ENCODE data around the gene PARVA.

PARVA gene

GRCh38 chr11:12472401-12473005, 95.1 kb downstream of the PARVA start:
- TF ChIP-seq REST (IDR thresholded peaks at IDR 0.05; ENCODE audit: insufficient read depth in 1 of 2, low read depth in 2 of 2, low read length in 2 of 2) = no peak
- no peak for TF ChIP-seq SIN3A (IDR thresholded peaks at IDR 0.05; ENCODE audit: borderline replicate concordance, insufficient read depth, low read length)
- TF ChIP-seq POLR2AphosphoS5 (IDR thresholded peaks at IDR 0.05; ENCODE audit: low read depth, low read length) = no peak
- no peak for TF ChIP-seq TAF1 (IDR thresholded peaks at IDR 0.05; ENCODE audit: borderline replicate concordance, insufficient read depth, low read length)
- TF ChIP-seq FOXP2 (optimal IDR thresholded peaks at IDR 0.05; ENCODE audit: borderline replicate concordance, extremely low read depth, extremely low read length, insufficient read depth) = no peak

- TF ChIP-seq SIN3A (IDR thresholded peaks at IDR 0.05; ENCODE audit: borderline replicate concordance, insufficient read depth, low read length) = no peak
- TF ChIP-seq TAF1 (IDR thresholded peaks at IDR 0.05; ENCODE audit: borderline replicate concordance, insufficient read depth, low read length) = no peak
- no peak for TF ChIP-seq REST (IDR thresholded peaks at IDR 0.05; ENCODE audit: insufficient read depth in 1 of 2, low read depth in 2 of 2, low read length in 2 of 2)
- no peak for TF ChIP-seq FOXP2 (optimal IDR thresholded peaks at IDR 0.05; ENCODE audit: borderline replicate concordance, extremely low read depth, extremely low read length, insufficient read depth)
- TF ChIP-seq POLR2AphosphoS5 (IDR thresholded peaks at IDR 0.05; ENCODE audit: low read depth, low read length) = no peak
These were observed 96.0 kb downstream of the PARVA start for GRCh38 chr11:12473381-12473780.

DNA sequence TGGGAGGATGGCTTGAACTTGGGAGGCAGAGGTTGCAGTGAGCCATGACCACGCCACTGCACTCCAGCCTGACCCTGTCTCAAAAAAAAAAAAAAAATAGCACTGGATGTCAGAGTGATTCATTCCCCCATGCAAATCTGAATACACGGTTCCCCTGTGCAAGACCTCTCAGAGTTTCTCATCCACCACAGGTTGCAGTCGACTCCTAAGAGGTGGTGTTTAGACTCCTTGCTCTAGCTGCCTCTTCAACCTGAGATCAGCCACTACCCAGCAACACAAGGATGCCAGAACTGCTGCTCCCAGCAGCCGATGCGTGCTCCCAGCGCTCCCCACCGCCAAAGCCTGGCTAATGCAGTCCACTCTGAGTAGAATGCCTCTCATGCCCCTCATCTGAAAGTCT, 97.5 kb downstream of the PARVA start:
- no peak for TF ChIP-seq TAF1 (IDR thresholded peaks at IDR 0.05; ENCODE audit: borderline replicate concordance, insufficient read depth, low read length)
- no peak for TF ChIP-seq REST (IDR thresholded peaks at IDR 0.05; ENCODE audit: insufficient read depth in 1 of 2, low read depth in 2 of 2, low read length in 2 of 2)
- no peak for TF ChIP-seq SIN3A (IDR thresholded peaks at IDR 0.05; ENCODE audit: borderline replicate concordance, insufficient read depth, low read length)
- no peak for TF ChIP-seq FOXP2 (optimal IDR thresholded peaks at IDR 0.05; ENCODE audit: borderline replicate concordance, extremely low read depth, extremely low read length, insufficient read depth)
- TF ChIP-seq POLR2AphosphoS5 (IDR thresholded peaks at IDR 0.05; ENCODE audit: low read depth, low read length) = no peak

GRCh38 chr11:12478743-12479142, 101.4 kb downstream of the PARVA start:
- TF ChIP-seq REST (IDR thresholded peaks at IDR 0.05; ENCODE audit: insufficient read depth in 1 of 2, low read depth in 2 of 2, low read length in 2 of 2) = no peak
- no peak for TF ChIP-seq TAF1 (IDR thresholded peaks at IDR 0.05; ENCODE audit: borderline replicate concordance, insufficient read depth, low read length)
- TF ChIP-seq FOXP2 (optimal IDR thresholded peaks at IDR 0.05; ENCODE audit: borderline replicate concordance, extremely low read depth, extremely low read length, insufficient read depth) = no peak
- TF ChIP-seq SIN3A (IDR thresholded peaks at IDR 0.05; ENCODE audit: borderline replicate concordance, insufficient read depth, low read length) = no peak
- TF ChIP-seq POLR2AphosphoS5 (IDR thresholded peaks at IDR 0.05; ENCODE audit: low read depth, low read length) = no peak
